ENCODE results near the gene RFESD. TPM values are rescaled to one million over a fixed set of nuclear protein-coding genes. Genes with fewer than 3 reads are reported as not detected.

RFESD gene
- total and polyA plus RNA-seq, 2 of the 8 experiments (the other 6 are each of a cell fraction or from before 2014, with no cell fraction given) = 1.7 to 2.0 TPM

DNA sequence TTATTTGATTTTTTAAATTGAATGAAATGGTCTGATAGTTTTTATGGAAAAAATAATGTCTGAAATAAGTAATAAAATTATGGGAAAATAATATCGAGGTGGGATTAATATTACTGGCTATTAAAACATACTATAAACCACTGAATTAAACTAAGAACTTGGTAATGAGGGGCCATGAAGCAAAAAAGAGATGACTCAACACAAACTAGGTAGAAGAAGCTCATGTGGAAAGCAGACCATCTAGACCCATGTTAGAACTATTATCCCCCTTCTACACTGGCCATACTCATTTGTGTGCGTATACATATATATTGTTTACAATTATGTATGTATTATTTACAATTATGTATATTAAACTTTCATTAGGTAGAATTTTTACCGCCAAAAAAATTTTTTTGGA, 35.2 kb upstream of the RFESD start:
- 88 to 100% methylated on average over 1 to 3 of the region's 3 CpGs for WGBS, 2 experiments (ENCODE audit: extremely low coverage in 1 of 2, insufficient coverage in 1 of 2, insufficient read length in 1 of 2, insufficient replicate concordance in 2 of 2, low coverage in 1 of 2, low lambda C conversion rate in 2 of 2, missing lambda C conversion rate in 1 of 2)
- H3K27me3 ChIP-seq (replicated peaks in 1 of 4; ENCODE audit: control insufficient read depth in 3 of 4, extremely low read depth in 1 of 4, insufficient read depth in 3 of 4, low read length in 3 of 4) = no peaks in the 10 kb centered on the region
- H3K14ac ChIP-seq (ENCODE audit: insufficient read length) = no peak overlapping the region
- H4K8ac ChIP-seq (ENCODE audit: extremely low read depth, insufficient read depth, low read length) = no peak overlapping the region
- no peak overlapping the region for H2BK120ac ChIP-seq (replicated peaks; ENCODE audit: low read depth, low read length)
- H3K36me3 ChIP-seq (ENCODE audit: control insufficient read depth in 2 of 4, insufficient read depth in 4 of 4, low read length in 3 of 4) = no peaks in the 10 kb centered on the region
- no peak for DNase-seq (ENCODE audit: low read depth in 1 of 2, low spot score in 2 of 2)
- H2BK5ac ChIP-seq (ENCODE audit: low read depth, low read length) = no peak overlapping the region
- no peak overlapping the region for H3K4ac ChIP-seq (replicated peaks; ENCODE audit: insufficient read length, low read depth, low read length)
- no peaks in the 10 kb centered on the region for H3K79me2 ChIP-seq (ENCODE audit: control insufficient read depth in 1 of 2, insufficient read depth in 2 of 2, low read length in 2 of 2)
- TF ChIP-seq CTBP2 (IDR thresholded peaks at IDR 0.05; ENCODE audit: borderline replicate concordance, insufficient read depth, insufficient read length, low read length) (no peak), NANOG (IDR thresholded peaks at IDR 0.05; ENCODE audit: insufficient read depth, low read depth, low read length, poor library complexity, severe bottlenecking) (no peak), EGR1 (IDR thresholded peaks at IDR 0.05; ENCODE audit: borderline replicate concordance, low read depth, low read length) (no peak), TAF1 (IDR thresholded peaks at IDR 0.05; ENCODE audit: low read depth, low read length) (no peak), EP300 (IDR thresholded peaks at IDR 0.05; ENCODE audit: borderline replicate concordance in 1 of 2, low read depth in 2 of 2, low read length in 2 of 2) (no peak), RAD21 (IDR thresholded peaks at IDR 0.05 in 1 of 2, conservative IDR thresholded peaks at IDR 0.05 in 1 of 2; ENCODE audit: low read depth in 2 of 2, low read length in 2 of 2) (no peak), PHF8 (conservative IDR thresholded peaks at IDR 0.05; ENCODE audit: low read depth, low read length) (no peak), MAFK (IDR thresholded peaks at IDR 0.05; ENCODE audit: low read depth, low read length) (no peak), RBBP5 (IDR thresholded peaks at IDR 0.05; ENCODE audit: borderline replicate concordance, low read depth, low read length) (no peak), SP1 (IDR thresholded peaks at IDR 0.05; ENCODE audit: low read depth, low read length) (no peak)
- TF ChIP-seq, protein P1, sequence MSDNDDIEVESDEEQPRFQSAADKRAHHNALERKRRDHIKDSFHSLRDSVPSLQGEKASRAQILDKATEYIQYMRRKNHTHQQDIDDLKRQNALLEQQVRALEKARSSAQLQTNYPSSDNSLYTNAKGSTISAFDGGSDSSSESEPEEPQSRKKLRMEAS (IDR thresholded peaks at IDR 0.05) = no peak
- no peak overlapping the region for H3K4me2 ChIP-seq (ENCODE audit: insufficient read depth in 1 of 2, low read depth in 2 of 2, low read length in 2 of 2)
- H3K9ac ChIP-seq (replicated peaks in 1 of 4; ENCODE audit: extremely low read depth in 1 of 4, low read depth in 3 of 4, low read length in 3 of 4) = no peak overlapping the region
- H2BK15ac ChIP-seq (ENCODE audit: low read length) = no peak overlapping the region
- no peaks in the 10 kb centered on the region for H3K4me1 ChIP-seq (replicated peaks in 1 of 4; ENCODE audit: control insufficient read depth in 3 of 4, insufficient read depth in 4 of 4, low read length in 3 of 4)
- H2AFZ ChIP-seq (ENCODE audit: low read length) = no peak overlapping the region
- no peak overlapping the region for H3K4me3 ChIP-seq (ENCODE audit: extremely low read depth in 1 of 4, insufficient read depth in 2 of 4, low read depth in 3 of 4, low read length in 4 of 4)
- no peak overlapping the region for H4K91ac ChIP-seq (replicated peaks; ENCODE audit: insufficient read length, low read length)
- H3K56ac ChIP-seq (replicated peaks; ENCODE audit: insufficient read length, low read depth, low read length) = no peak overlapping the region
- H3K23ac ChIP-seq (ENCODE audit: insufficient read length) = no peak overlapping the region
- H2BK12ac ChIP-seq (ENCODE audit: low read depth, low read length) = no peak overlapping the region
- H3K23me2 ChIP-seq (ENCODE audit: low read depth, low read length) = no peaks in the 10 kb centered on the region
- H3K9me3 ChIP-seq (ENCODE audit: insufficient read depth in 2 of 2, low read depth in 1 of 2, low read length in 1 of 2) = peaks cover 0 to 6% of the 10 kb centered on the region in 2 experiments; a peak in 2 of 4 replicates
- H4K5ac ChIP-seq (ENCODE audit: insufficient read length, low read depth, low read length) = no peak overlapping the region
- FAIRE-seq = no peak
- H3K79me1 ChIP-seq (ENCODE audit: low read depth, low read length) = no peaks in the 10 kb centered on the region
- no peak overlapping the region for H2AK5ac ChIP-seq (ENCODE audit: low read depth, low read length)
- no peak overlapping the region for H2BK20ac ChIP-seq (ENCODE audit: low read length)
- H3K18ac ChIP-seq (ENCODE audit: extremely low read depth, low read length) = no peak overlapping the region
- H3K27ac ChIP-seq (ENCODE audit: low read depth, low read length) = no peak overlapping the region
- CTCF ChIA-PET (ENCODE audit: partially characterized antibody) = interaction anchor here (1.4 kb wide), 1 partner anchor 11 kb away, joined by 3 read pairs; no protein-coding TSS in a partner anchor
- H4K20me1 ChIP-seq (replicated peaks in 1 of 2; ENCODE audit: control insufficient read depth in 1 of 2, insufficient read depth in 2 of 2, low read length in 2 of 2) = no peaks in the 10 kb centered on the region
- POLR2A ChIA-PET (ENCODE audit: partially characterized antibody) = no interaction called here

All from H1 (cell line).